ENCODE results near the gene AHSP. TPM values are rescaled to one million over a fixed set of nuclear protein-coding genes. Genes with fewer than 3 reads are reported as not detected.

The AHSP gene
- total RNA-seq, 1 donor from 2014 or later: not detected

- Mint-ChIP-seq H3K9me3 (peaks cover 7% of the 10 kb centered on the region), H3K27me3 (ENCODE audit: low read depth) (peaks cover 3% of the 10 kb centered on the region), H3K36me3 (no peaks in the 10 kb centered on the region), H3K4me1 (peaks cover 23% of the 10 kb centered on the region), H3K27ac (peak overlapping the region; percentile 96), H3K4me3 (peak overlapping the region; percentile 79)
- DNase-seq (ENCODE audit: low spot score in 2 of 2, unreplicated experiment in 2 of 2): no peak
- TF ChIP-seq CTCF (IDR thresholded peaks at IDR 0.05; ENCODE audit: unreplicated experiment): no peak
These were observed 18.9 kb upstream of the AHSP start for GRCh38 chr16:31508706-31509195.

- TF ChIP-seq CTCF (IDR thresholded peaks at IDR 0.05; ENCODE audit: unreplicated experiment): no peak
- no peak overlapping the region for H3K27ac Mint-ChIP-seq
These were observed 14.6 kb upstream of the AHSP start for GRCh38 chr16:31513126-31513525.

GRCh38 chr16:31513884-31514283, 13.8 kb upstream of the AHSP start:
- Mint-ChIP-seq H3K4me1 (peaks cover 9% of the 10 kb centered on the region), H3K36me3 (no peaks in the 10 kb centered on the region), H3K9me3 (peaks cover 24% of the 10 kb centered on the region), H3K27ac (no peak overlapping the region), H3K27me3 (ENCODE audit: low read depth) (peaks cover 6% of the 10 kb centered on the region), H3K4me3 (no peak overlapping the region)
- TF ChIP-seq CTCF (IDR thresholded peaks at IDR 0.05; ENCODE audit: unreplicated experiment): no peak
- DNase-seq (ENCODE audit: low spot score in 2 of 2, unreplicated experiment in 2 of 2): no peak

More at GRCh38 chr16:31513126-31513525, 14.6 kb upstream of the AHSP start:
- Mint-ChIP-seq H3K9me3 (peaks cover 24% of the 10 kb centered on the region), H3K27me3 (ENCODE audit: low read depth) (peaks cover 6% of the 10 kb centered on the region), H3K4me3 (no peak overlapping the region), H3K4me1 (peaks cover 15% of the 10 kb centered on the region), H3K36me3 (no peaks in the 10 kb centered on the region)
- DNase-seq (ENCODE audit: low spot score in 2 of 2, unreplicated experiment in 2 of 2): no peak

GRCh38 chr16:31517800-31518402, 9.8 kb upstream of the AHSP start:
- H3K36me3 Mint-ChIP-seq: no peaks in the 10 kb centered on the region
- H3K9me3 Mint-ChIP-seq: peaks cover 18% of the 10 kb centered on the region
- peaks cover 7% of the 10 kb centered on the region for H3K27me3 Mint-ChIP-seq (ENCODE audit: low read depth)
- no peak overlapping the region for H3K27ac Mint-ChIP-seq
- TF ChIP-seq CTCF (IDR thresholded peaks at IDR 0.05; ENCODE audit: unreplicated experiment): no peak
- no peaks in the 10 kb centered on the region for H3K4me1 Mint-ChIP-seq
- DNase-seq (ENCODE audit: low spot score in 2 of 2, unreplicated experiment in 2 of 2): no peak
- no peak overlapping the region for H3K4me3 Mint-ChIP-seq

- no peak for TF ChIP-seq CTCF (IDR thresholded peaks at IDR 0.05; ENCODE audit: unreplicated experiment)
- Mint-ChIP-seq H3K27ac (no peak overlapping the region), H3K36me3 (no peaks in the 10 kb centered on the region), H3K27me3 (ENCODE audit: low read depth) (peaks cover 14% of the 10 kb centered on the region), H3K9me3 (peaks cover 16% of the 10 kb centered on the region), H3K4me1 (no peaks in the 10 kb centered on the region), H3K4me3 (no peak overlapping the region)
- DNase-seq (ENCODE audit: low spot score in 2 of 2, unreplicated experiment in 2 of 2): no peak
These were observed 7.8 kb upstream of the AHSP start for GRCh38 chr16:31519759-31520431.

Data from mesothelial cell of epicardium (in vitro differentiated cells).